SK-N-SH treated with all-trans-retinoic acid at 6 μM for 48 hours (cell line): Measurements from ENCODE around the gene GRK2.

Source experiments
- CREB5 ChIP-seq: fragments of 250-450 bp; sonication (Bioruptor Pico); IDR thresholded peaks from 2 replicates; pipeline ENCODE4 v1.5.1; 2020; ENCODE audit warnings: low read depth, mild to moderate bottlenecking, moderate library complexity
- TOX ChIP-seq: fragments of 250-450 bp; sonication (Bioruptor Pico); IDR thresholded peaks from 2 replicates; pipeline ENCODE4 v1.8.0; 2021; ENCODE audit warnings: mild to moderate bottlenecking, moderate library complexity, borderline replicate concordance
- ZC3H10 ChIP-seq: fragments of 250-450 bp; sonication (Bioruptor Pico); IDR thresholded peaks from 2 replicates; pipeline ENCODE4 v1.5.1; 2021; ENCODE audit warnings: mild to moderate bottlenecking, moderate library complexity
- ZNF565 ChIP-seq: fragments of 450-650 bp; formaldehyde crosslinking; conservative IDR thresholded peaks from 2 replicates; pipeline ENCODE4 v1.5.0; 2020; ENCODE audit warnings: low read depth, mild to moderate bottlenecking, moderate library complexity
- TF ChIP-seq, protein P1 (sequence below): fragments of 250-450 bp; sonication (Bioruptor Pico); IDR thresholded peaks from 2 replicates; pipeline ENCODE4 v1.8.0; 2020; ENCODE audit warnings: mild to moderate bottlenecking, moderate library complexity, borderline replicate concordance

GRCh38 chr11:67255353-67255752 lies 10.9 kb upstream of the GRK2 start:
- no peak for TF ChIP-seq ZC3H10 (CRISPR knock-in tag)
- no peak for TF ChIP-seq ZNF565 (CRISPR knock-in tag)
- TF ChIP-seq, protein P1, sequence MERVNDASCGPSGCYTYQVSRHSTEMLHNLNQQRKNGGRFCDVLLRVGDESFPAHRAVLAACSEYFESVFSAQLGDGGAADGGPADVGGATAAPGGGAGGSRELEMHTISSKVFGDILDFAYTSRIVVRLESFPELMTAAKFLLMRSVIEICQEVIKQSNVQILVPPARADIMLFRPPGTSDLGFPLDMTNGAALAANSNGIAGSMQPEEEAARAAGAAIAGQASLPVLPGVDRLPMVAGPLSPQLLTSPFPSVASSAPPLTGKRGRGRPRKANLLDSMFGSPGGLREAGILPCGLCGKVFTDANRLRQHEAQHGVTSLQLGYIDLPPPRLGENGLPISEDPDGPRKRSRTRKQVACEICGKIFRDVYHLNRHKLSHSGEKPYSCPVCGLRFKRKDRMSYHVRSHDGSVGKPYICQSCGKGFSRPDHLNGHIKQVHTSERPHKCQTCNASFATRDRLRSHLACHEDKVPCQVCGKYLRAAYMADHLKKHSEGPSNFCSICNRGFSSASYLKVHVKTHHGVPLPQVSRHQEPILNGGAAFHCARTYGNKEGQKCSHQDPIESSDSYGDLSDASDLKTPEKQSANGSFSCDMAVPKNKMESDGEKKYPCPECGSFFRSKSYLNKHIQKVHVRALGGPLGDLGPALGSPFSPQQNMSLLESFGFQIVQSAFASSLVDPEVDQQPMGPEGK (CRISPR knock-in tag) = no peak
- no peak for TF ChIP-seq TOX (CRISPR knock-in tag)
- TF ChIP-seq CREB5 (CRISPR knock-in tag) = no peak
